Measurements from ENCODE around the gene TREM2.

TREM2 gene

DNA sequence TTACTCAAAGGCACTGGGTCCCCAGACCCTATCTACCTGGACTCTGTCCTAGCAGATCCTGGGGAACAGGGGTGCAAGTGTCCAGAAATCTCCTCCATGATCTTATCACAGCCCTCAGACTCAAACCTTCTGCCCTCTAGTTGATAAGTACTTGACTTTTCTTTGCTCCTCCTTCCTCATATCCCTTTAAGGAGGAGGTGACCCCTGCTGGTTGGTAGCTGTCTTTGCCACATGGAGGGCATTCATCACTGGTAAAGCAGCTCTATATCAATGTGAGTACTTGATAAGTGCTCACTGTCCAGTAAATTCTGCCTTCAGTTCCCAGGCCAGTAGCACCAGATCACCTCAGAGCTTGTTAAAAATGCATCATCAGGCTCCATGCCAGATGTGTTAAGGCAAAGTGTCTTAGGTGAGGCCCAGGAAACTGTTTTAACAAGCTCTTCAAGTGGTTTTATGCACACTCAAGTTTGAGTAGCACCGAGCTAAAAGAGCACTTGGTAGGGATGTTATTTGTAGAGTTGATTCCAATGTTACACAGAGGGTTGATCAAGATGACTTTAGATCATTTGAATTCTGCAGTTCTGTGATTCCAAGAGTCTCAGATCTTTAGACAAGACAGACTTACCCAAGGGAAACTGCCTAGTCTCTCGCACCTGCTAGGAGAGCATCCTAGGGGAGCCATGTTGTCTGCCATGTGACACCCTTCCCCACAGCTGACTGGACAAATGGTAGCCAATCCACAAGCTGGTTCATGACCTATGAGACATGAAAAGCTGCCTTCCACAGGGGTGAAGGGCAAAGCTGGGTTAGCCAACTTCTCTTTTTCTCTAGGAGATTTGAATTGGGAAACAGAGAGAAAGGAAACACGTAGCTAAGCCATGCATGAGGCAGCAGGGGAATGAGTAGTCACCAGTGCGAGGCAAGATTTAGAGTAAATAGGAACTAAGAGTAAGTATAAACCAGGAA, 19.4 kb upstream of the TREM2 start:
- peak; percentile 23 to 42 for DNase-seq

DNA sequence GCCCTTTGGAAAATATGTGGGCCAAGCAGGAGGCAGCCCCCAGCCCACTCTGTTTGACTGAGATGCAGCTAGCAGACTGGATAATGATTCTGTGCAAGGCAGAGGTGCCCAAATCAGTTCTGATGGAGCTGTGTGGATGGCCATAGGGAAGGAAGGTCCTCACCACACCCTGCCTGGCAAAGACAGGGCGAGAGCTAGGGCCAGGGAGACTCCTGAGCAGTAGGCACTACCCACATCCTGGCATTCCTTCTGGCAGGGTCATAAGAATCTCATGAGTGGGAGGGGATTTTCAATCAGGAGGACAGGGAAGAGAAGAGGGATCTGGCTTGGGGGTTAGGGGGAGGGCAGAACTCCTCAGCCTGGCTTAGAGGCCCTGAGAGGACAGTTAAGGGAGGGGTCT, 18.6 kb upstream of the TREM2 start:
- no peak for DNase-seq

DNA sequence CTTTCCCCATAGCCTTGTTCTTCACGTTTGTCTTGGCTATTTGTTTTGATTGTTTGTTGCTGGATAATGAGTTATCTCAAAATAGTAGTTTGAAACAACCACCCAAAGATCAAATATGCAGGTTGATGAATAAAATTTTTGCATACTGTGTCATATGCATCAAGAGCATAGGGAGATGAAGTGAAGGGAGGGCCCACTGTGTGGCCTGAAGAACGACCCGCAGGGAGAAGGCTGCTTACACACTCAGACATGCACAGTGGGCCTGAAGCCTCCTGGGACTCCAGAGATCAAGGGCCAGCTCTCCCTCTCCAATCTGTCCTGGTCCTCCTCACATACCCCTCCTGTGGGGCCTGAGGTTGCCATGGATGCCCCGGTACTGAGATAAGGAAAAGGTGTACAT, 16.2 kb upstream of the TREM2 start:
- no peak for DNase-seq

DNA sequence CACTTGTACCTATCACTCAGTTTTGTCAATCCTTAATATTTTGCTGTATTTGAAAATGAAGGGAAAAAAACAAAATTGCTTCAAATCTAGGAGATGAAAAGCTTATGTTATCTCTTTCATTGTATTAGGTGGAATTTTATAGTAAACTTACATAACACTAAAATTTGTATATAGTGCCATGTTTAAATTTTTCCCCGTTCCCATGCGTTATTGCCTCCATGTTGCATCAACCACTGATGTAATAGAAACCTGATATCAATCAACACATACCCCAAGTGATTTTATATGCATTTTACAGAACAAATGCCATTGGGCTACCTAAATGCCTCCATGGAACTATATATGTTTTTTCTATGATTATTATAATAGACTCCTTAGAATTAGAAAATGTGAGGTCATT, 14.8 kb upstream of the TREM2 start:
- no peak for DNase-seq

DNA sequence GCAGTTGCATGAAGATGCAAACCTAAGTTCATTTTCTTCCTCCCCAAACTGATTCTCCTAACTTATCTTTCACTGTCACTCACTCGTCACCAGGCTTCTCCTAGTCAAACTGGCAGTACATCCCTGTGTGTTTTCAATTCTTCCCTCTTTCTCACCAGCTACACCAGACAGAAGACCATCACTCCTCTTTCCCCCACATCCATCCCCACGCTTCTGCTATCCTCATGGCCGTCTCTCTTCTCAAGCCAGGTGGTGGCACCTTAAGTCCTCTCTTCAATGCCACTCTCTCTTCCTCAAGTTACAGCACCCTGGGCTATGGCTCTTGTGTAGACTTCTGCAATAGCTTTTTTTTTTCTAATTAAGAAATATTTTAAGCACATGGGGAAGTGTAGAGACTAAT, 14.4 kb upstream of the TREM2 start:
- DNase-seq = no peak

DNA sequence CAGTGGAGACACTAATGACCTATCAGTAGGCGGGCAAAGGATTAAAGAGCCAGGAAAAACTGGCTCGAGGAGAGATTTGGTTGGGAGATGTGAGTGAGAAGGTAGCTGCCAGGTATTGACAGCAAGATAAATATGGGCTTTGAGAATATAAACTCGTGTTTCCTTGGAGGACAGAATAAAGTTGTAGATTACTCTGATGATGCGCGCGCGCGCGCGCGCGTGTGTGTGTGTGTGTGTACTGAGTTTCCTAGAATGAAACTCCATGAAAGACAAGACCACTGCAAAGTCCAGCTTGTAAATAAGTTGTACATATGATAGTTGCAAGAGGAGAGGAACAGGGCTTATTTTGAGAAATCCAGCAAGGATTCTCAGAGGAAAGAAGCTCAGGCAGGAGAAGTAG, 13.3 kb upstream of the TREM2 start:
- no peak for DNase-seq

DNA sequence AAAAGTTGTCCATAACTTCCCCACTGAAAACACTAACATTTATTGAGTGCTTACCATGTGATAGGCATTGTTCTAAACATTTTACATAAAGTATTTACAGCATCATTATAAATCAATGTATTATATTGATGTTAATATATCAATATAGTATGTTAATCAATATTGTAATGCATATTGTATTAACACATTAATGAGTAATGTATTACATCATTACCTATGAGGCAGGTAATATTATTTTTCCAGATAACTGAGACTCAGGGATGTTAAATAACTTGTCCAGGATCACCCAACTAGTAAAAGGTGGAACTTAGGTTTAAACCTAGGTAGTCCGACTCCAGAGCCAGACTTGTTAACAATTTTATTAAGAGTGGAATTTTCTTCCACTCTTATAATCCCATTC, 12.2 kb upstream of the TREM2 start:
- DNase-seq = no peak

DNA sequence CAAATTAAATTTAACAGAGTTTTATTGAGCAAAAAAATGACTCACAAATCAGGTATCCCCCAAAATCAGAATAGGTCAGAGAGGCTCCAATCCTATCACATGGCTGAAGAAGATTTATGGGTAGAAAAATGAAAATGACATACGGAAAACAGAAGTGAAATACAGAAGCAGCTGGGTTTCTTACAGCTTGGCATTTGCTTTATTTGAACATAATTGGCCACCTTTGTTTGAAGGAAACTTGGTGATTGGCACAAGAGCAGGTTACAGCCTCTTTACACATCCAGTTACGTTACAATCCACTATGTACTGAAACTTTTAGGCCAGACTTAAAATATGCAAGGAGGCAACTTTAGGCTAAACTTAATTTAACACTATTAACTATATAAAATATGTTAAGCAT, 11.7 kb upstream of the TREM2 start:
- DNase-seq = no peak

DNA sequence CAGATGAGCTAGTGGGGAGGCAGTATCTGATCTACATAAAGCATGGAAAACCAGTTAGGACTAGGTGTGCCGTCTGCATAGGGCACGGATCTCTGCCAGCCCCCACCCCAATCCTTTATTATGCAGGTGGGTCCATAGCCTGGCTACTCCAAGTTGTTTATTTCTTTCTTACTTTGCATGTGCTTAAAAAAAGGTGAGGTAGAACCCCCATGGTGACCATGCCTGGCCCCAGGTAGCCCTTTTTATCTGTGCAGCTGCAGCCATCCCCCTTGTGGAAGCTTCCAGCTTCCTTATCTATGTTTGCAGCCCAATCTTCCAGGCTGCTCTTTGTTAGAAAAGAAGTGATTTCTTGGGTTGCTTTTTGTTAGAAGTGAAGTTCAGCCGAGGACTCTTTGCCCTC, 9.0 kb upstream of the TREM2 start:
- peak in 1 of 2 donors; percentile 1 for DNase-seq

DNA sequence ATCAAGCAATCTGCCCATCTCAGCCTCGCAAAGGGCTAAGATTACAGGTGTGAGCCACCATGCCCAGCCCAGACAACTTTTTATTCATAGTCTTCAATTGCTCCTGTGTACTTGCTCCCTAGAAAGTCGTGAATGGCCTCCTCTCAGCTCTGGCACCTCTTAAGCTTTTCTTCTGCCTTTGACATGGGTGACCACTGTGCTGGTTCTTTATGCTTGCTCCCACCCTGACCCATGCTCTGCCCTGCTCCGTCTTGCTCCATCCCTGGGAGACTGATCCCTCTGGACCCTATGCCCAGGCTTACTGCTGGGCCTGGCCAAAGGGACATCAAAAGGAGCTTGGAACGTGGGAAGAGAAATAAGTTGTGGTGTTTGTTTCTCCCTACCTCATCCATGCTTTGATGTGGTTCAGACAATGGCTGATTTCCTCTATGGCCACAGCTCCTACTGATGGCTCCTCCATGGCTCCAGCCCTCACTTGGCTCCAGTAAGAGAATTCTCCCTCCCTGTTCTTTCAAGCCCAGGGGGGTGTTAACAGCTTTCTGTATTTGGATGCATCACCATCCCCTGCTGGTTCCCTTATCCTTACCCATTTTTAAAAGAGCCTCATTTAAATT, 7.7 kb upstream of the TREM2 start:
- DNase-seq = peak in 1 of 2 donors; percentile 7

DNA sequence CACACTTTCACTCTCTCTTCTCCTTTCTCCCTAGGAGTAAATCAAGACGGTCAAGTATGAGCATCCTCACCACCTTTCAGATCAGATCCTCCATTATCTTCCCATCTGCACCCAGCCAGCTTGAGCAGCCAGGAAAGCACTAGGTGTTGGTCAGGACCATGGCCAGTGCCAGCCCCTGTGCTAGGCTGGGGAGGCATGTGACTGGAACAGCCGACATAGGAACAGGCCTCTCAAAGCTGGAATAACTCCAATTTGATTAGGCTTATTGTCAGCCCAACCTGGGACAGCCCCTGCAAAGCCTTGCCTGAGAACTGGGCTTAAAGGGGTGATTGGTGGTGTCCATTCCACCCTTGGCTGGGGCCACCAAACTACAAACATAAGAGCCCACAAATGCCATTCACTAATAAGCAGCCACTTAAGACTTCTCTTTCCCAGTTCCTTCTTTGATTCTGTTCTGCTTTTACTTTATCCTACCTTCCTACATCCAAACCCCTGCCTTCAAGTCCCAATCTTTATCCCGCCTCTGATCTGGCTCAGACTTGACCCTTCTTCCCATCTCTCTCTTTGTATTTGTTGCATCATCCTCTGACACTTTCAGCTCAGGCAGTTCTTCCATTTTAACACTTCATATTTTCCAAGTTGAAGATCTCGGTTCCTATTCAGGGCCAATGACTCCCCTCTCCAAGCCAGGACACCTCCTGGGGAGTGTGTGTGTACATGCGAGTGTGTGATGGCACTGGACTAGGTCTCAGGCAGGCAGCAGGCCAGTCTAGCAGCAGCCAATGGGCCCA, 4.5 kb upstream of the TREM2 start:
- no peak for DNase-seq

DNA sequence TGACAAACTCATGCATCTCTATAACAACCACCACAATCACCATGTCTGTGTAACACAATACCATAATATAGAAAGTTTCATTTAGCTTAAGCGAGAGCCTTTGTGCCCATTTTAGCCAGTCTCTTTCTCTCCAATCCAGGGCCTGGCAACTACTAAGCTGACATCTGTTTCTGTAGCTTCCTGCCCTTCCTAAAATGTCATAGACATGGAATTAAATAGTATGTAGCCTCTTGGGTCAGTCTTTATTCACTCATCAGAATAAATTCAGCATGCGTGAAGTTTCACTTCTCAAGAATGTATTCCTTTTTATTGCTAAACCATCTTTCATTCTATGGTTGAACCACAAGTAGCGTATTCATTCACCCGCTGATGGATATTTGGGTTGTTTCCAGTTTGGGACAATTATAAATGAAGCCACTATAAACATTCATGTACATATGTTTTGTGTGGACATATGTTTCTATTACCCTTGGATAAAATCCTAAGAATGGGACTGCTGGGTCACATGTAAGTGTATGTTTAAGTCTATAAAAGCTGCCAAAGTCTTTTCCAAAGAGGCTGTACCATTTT, 1.7 kb upstream of the TREM2 start:
- no peak for DNase-seq

DNA sequence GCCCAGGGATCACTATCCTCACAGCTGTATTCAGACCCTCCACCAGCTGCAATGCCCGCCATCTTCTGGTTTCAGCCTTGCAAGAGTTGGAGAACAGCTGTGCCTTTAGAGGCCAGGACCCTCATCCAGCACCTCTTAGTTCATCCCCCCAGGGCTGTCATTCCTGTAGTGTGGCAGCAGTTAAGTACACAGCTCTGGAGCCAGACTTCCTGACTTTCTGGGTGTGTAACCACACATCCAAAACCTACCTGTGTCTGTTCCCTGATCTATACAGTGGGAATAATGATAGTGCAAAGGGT, 452 bp upstream of the TREM2 start:
- DNase-seq = no peak

DNA sequence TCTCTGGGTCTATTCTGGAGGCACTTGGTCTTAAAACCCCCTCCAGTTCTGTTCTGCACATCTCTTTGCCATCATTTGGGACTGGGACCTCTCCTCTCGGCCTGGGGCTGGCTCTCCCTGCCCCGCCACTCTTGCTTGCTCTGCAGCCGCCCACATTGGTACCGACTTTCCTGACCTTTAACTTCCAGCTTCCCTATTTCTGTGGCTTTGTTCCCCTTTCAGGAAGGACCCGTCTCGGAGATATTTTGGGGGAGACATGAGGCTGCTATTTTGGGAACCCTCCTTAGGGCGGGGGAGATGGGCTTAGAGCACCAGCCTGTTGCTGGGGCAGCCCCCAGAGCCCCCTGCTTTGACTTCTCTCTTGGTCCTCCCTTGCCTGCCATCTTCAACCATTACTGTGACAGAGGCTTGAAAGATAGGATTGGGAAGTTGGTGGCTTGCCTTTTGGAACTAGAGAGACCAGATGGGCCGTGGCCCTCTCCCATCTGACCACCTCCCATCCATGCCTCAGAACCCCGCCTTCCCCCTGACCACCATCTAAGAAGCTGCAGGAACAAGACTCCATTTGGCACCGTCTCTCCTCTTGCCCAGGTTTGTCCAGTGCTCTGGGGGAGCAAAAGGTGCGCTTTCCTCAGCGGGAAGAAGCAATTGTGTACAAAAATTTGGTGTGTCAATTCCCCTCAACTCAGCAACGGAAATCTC, 914 bp downstream of the TREM2 start:
- no peak for DNase-seq

DNA sequence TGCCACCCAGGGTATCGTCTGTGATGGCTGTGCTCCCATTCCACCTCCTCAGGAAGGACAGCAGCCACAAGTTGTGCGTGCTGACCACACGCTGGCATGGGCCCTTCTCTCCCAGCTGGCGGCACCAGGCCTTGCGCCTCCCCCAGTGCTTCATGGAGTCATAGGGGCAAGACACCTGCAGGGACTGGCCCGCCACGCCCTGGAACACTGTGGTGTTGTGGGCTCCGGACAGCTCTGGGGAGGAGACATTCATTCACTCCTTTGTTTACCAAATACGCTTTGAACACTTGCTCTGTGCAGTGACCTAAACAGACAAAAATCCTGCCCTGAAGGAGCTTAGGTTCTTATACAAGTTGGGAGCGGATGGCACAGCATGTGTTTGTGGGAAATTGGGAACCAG, 1.5 kb downstream of the TREM2 start:
- DNase-seq = no peak

DNA sequence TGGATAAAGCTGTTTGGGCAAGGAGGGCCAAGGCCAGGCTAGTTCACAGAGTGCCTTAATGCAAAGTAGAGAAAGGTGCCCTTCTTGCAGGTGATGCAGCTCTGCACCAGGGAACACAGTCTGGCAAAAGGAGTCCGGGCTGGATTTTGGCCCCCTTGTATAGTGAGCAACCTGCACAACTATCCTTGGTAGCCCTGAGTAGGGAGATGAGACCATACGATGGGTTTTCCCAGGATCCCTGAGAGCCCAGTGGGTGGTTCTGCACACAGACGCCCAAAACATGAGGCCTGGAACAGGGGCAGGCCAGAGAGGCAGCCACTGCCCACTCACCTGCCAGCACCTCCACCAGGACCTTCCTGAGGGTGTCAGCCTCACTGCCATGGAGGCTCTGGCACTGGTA, 2.0 kb downstream of the TREM2 start:
- DNase-seq = no peak

DNA sequence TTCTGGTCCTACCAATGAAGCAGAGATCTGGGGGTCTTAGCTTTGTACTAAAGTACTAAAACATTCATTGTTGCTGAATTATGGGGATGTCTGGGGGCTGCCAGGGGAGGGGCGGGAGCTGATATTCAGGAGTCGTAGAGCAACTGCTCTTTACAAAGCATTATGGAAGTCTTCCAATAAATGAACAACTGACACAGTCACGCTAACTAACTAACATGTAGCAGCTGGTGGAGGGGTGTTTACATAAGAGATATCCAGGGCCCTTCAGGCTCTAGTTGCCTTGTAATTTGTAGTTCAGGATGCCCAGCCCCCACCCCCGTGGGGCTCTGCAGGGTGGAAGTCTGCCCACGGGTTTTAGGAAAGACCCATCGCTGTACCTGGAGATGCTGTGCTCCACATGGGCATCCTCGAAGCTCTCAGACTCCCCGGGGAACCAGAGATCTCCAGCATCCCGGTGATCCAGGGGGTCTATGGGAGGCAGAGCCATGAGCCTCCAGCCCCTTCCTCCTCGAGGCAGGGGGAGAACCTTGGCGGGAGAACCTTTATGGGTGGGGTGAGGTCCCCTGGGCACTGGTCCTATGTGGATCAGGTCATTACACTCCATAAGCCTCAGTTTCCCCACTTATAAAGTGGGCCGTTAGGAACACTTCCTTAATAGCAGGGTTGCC, 3.4 kb downstream of the TREM2 start:
- DNase-seq = no peak

DNA sequence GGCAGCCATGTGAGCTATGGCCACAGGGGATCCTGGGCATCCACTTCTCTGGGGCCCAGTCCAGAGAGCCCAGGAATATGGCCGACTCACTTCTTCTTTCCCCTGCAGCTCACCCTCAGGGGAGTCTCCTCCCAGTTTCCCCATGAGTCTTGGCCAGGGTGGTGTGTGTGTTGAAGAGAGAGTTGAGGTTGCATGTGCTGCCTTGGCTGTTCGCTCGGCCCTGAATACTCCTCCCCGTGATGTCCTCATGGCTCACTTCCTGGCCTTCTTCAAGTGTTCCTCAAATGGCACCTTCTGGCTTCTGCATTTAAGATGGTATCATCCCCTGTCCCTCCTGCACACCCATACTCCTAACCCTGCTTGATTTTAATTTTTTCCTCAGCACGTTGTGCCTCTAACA, 5.6 kb downstream of the TREM2 start:
- DNase-seq = no peak

DNA sequence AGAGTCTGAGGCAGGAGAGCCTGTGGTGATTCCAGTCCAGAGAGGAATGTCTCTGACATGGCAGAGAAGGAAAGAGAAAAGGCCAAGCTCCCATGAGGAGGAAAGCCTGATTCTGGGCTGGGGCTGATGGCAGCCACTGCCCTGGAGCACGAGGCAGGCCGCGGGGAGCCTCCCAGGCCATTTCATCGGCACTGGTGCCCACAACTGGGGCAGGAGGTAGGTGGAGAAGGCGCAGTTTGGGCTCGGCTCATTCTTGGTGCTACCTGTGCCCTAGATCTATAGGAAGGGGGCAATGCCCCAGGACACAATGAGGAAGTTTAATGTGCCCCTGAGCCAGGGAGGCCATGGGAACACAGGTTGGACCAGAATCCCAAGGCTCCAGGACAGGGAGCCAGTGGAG, 6.1 kb downstream of the TREM2 start:
- DNase-seq = no peak

DNA sequence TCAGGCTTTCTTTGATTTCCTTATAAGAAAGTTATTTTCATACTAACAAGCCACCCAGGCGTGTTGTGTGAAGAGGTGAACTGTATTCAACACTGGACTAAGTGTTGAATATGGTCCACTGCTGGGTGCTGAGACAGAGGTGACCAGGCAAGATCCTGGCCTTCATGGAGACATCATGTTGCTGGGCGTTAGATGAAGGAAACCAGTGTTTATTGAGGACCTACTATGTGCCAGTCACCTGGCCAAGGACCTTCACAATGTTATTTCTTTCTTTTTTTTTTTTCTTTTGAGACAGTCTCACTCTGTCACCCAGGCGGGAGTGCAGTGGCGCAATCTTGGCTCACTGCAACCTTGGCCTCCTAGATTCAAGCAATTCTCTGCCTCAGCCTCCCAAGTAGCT, 6.9 kb downstream of the TREM2 start:
- DNase-seq = no peak

DNA sequence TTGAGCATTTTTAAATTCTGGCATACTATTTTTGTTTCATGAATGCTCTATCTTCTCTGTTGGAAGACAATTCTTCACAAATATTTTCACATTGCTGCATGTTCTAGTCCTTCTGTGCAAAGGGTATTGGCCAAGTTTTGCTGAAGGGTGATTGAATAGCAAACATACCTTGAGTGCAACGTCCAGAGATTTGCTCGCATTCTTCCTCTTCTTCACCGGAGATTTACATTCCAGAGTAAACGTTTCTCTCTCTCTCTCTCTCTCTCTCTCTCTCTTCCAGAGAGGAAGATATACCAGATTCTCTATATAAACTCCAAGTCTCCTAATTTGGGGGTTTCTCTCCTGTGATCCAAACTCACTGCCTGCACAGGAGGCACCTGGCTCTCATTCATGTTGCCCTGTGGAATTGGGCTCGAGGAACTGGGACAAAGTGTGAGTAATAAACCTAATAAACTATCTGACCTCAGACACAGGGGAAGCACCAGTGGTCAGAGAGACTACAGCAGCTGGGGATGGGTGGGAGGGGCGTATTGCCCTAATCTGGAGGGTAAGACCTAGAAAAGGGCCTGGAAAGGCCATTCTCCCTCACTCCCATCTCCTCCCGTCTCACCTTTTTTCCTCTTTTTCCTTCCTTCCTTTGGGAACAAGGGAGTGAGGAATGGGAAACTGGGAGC, 7.6 kb downstream of the TREM2 start:
- DNase-seq = no peak
